HG03457 (cell line): ENCODE measurements around the gene OTULINL.

Experiments used
- ATAC-seq: cut with Tn5 transposase; IDR thresholded peaks from one replicate; pipeline ENCODE4 v1.9.1; 2021; ENCODE audit warnings: moderate number of reproducible peaks; ENCODE audit not compliant: unreplicated experiment

The OTULINL gene

DNA sequence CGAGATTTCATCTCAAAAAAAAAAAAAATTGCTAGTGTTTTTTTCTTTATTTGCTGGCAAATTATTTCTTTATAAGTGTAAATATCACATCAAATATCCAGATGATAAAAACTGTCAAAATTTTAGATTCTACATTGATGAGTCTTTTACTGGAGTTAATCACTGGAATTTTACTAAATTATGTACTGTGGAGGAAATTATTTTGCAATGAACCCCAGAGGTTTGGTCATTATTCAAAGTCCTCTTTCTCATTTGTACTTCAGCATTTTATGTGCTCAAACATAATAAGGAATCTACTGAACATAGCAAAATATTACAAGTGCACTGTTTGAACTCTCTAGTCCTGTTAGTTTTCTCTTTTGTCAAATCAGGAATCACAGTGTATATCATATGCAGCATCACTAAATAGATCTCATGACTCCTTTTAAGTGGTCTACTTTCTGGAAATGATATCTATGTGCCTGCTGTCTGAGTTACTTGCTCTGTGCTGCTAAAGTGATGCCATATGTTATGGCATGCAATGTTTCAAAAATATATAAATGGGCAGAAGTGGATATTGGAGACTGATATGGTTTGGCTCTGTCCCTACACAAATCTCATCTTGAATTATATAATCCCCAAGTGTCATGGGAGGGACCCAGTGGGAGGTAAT lies 18.0 kb downstream of the OTULINL start:
- ATAC-seq = no peak

DNA sequence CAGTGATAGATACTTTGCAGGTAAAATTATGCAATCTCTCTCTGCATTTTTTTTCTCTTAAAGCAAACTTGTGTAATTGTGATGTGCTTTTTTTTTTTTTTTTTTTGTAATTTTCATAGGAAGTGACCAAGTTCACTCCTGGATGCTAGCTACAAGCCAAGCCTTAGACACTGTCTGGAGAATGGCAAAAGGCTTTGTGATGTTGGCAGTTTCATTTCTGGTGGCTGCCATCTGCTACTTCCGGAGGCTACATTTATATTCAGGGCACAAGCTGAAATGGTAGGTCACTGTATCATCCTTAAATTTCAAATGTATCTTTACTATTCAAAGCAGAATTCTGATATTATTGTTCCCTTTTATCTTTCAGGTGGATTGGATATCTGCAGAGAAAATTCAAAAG lies 19.3 kb downstream of the OTULINL start:
- ATAC-seq = no peak

DNA sequence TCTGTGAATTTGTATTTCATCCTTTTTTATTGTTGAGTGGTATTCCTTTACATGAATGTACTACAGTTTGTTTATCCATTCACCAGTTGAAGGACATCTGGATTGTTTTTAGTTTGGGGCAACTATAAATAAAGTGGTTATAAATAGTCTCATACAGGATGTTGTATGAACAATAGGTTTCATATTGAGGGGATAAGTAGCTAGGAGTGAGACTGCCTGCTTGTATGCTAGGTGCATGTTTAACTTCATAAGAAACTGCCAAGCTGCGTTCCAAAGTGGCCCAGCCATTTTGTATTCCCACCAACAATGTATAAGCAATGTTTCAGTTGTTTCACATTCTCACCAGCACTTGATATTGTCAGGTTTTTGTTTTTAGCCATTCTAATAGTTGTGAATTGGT lies 21.5 kb downstream of the OTULINL start:
- no peak for ATAC-seq

DNA sequence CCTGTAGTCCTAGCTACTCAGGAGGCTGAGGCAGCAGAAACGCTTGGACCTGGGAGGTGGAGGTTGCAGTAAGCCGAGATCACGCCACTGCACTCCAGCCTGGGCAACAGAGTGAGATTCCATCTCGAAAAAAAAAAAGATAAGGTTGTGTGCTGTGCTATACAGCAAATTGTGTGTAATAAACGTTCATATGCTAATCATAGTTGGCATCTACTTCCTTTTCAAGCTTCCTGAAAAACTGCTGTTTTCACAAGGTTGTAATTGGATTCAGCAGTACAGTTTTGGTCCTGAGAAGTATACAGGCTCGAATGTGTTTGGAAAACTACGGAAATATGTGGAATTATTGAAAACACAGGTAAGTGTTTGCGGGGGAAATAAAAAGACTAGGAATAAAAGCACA lies 25.5 kb downstream of the OTULINL start:
- ATAC-seq = no peak

DNA sequence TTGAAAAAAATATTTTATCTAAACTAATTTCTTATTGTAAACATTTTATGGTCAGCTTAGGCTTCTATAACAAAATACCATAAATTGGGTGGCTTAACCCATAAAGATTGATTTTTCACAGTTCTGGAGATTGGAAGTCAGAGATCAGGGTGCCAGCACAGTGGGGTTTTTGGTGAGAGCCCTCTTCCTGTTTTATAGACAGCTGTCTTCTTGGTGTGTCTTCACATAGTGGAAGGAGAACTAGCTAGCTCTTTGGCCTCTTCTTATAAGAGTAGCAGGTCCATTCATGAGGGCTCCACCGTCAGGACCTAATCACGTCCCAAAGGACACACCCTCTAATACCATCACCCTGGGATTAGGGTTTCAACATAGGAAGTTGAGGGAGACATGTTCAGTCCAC lies 26.6 kb downstream of the OTULINL start:
- ATAC-seq = no peak

DNA sequence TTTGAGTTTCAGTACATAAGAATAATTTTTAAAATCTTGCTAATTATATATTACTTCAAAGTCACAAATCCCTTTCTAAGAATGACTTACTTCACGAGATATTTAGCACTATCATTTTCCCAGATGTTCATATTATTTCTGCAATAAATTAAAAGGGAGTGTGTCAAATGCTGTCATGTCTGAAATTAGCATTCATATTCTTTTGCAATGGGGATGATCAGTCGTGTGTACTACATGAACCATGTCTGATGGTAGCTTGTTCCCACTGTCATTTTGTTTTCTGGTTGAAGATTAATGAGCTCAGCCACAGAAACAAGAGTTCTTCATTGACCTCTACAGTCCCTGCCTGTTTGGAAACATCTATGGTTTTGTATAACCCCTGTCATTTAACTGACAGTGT lies 30.1 kb downstream of the OTULINL start:
- no peak for ATAC-seq

DNA sequence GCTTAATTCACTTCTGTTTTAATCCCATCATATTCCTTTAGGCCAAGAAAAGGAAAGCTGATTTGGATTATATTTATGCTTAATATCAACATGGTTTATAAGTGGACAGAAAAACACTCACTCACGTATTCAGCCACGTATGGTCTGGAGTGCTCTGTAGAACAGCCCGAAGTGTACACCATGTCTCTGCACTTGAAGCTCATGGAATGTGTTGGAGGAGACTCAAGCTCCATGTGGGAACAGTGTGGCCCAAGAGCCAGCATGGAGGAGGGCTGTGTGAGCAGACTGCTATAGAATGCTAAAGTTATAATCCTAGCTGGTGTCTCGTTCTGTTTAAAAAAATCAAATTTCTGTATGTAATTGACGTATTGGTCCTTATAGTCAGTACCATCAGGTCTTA lies 32.9 kb downstream of the OTULINL start:
- ATAC-seq = no peak

DNA sequence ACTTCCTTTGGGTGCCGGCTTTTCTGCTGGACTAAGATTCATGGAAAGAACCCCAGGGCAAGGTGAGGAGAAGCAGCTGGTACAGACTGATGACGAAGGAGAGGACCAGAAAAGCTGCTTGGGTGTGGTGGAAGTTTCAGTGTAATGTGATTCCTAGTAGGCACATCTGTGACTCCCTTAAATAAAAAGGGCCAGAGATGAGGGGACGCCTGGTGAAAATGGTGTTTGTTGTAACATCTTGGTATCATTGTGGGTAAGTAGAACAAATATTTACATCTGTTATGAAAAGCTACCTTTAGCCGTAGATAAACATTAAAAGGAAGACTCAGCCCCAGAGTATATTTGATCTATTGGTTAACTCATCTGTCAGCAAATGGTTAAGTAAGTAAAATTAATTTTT lies 33.8 kb downstream of the OTULINL start:
- ATAC-seq = no peak

DNA sequence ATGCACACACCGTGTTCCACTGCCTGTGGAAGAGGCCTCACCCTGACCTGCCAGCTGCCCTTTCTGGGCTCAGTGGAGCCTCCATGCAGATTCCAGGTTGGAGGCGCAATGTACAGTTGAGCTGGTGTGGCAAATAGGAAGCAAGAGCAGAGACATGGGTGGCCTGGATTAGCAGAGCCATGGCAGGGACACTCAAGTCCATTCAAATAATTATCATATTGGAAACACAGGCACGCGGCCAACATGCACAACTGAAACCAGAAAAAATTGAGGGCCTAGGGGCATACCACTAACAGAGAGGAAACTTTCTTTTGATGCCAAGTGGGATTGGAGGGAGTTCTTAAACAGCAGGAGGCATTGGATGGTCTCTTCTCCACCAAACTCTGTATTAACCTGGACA lies 35.8 kb downstream of the OTULINL start:
- ATAC-seq = no peak

DNA sequence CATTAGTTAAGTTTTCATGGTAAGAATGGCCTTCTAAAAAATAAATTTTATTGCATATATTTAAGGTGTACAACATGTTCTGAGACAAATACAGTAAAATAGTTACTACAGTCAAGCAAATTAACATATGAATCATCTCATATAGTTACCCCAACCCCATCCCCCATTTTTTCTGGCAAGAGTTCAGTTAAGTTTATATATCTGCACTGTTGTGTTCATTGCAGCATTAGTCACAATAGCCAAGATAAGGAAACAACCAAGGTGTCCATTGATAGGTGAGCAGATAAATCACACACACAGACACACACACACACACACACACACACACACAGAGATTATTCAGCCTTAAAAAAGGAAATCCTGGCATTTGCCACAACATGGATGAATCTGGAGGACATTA lies 45.7 kb downstream of the OTULINL start:
- ATAC-seq = no peak

DNA sequence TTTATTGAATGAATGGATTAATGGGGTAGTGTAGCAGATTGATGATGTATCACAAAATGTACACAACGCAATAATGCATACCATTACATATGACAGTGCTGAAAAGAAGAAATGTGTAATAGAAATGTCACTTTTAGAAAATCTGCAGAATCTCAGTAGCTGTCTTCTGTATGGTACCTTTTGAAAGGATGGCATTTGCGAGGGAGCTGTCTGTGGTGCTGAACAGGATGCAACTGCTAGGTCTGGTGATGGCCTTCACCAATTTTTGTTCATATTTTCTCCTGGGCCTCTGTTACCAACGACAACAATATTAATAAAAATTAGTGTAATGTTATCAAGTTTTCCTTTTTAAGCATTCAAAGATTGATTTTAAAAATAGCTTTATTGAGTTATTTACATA lies 46.8 kb downstream of the OTULINL start:
- ATAC-seq = no peak

DNA sequence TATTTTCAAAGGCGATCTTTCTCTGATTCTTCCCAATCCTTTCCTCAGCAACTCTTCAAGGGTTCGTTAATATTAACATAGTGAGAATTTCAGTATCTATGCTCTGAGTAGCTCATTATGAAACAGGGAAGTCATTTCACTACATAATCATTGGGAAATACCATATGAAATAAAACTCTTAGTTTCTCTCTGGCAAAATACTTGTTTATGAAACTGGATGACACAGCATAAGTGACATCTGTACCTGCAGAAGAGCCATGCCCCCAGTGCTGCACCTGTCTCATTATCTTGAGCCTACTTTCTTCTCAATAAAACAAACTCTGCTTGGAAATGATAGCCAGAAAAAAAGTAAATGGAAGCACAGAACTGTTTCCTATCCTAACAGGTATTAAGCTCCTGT lies 49.1 kb downstream of the OTULINL start:
- no peak for ATAC-seq

DNA sequence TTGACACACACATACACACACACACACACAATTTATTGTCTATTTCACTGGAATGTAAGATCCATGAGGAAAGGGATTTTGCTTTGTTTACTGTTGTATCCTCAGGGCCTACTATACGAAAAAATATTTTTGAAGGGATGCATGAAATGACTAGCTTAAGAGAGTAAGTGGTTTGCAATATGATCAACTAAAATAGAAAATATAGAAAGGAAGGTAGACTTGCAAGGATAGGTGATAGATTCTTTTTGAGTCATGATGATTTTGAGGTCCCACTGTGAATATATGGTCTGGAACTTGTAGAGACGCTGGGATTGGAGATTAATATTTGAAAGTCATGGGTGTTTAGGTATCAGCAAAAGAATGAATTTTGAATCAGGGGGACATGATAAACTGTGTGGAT lies 54.1 kb downstream of the OTULINL start:
- ATAC-seq = no peak

DNA sequence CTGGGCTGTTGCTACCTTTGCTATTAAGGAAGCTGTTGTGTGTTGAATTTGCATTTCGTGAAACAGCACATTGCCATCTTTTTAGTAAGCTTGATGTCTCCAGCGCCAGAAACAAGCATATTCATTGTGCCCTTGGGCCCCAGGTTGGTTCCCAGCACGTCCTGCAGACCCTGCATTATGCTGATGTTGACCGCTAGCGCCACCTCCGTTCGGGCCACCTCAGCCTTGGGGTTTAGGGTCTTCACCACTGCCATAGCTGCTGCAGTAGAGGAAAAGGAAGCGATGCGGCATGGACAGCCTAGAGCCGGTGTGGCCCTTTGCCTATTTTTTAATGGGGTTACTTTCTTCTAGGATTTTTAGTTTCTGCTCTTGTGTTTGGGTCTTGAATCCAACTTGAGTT lies 59.2 kb downstream of the OTULINL start:
- ATAC-seq = no peak

DNA sequence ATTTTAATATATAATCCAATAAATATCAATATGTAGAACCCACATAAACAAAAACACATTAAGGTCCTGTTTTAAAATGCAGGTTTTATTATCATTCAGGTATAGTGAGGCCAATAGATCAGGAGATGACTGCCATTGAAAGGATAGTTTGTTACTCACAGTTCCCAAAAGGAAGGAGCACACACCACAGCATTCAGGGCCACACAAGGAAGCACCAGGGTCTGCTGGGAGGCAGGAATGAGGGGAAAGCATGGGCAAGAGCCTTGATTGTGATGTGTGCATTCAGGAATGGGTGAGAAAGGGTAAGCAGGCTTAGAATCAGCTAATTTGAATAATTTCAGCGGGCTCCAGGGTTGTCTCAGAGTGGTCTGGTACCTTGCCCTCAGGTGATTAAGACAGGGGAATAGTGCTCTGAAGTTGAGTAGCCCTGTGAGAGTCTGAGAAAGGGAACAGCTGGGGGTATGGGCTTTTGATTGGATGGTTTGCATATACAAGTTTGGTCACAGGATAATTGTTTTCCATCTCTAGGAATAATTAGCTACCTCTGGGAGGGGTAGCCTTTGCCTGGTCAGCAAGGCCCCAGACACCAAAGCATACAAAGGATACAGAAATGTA lies 63.1 kb downstream of the OTULINL start:
- no peak for ATAC-seq

DNA sequence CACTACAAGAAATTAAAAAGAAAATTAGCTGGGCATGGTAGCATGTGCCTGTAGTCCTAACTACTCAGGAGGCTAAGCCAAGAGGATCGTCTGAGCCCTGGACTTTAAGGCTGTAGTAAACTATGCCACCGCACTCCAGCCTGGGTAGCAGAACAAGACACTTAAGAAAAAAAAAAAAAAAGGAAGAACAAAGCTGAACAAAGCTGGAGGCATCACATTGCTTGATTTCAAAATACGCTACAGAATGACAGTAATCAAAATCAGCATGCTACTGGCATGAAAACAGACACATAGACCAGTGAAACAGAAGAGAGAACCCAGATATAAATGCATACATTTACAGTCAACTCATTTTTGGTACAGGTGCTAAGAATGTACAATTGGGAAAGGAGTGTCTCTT lies 68.5 kb downstream of the OTULINL start:
- no peak for ATAC-seq

DNA sequence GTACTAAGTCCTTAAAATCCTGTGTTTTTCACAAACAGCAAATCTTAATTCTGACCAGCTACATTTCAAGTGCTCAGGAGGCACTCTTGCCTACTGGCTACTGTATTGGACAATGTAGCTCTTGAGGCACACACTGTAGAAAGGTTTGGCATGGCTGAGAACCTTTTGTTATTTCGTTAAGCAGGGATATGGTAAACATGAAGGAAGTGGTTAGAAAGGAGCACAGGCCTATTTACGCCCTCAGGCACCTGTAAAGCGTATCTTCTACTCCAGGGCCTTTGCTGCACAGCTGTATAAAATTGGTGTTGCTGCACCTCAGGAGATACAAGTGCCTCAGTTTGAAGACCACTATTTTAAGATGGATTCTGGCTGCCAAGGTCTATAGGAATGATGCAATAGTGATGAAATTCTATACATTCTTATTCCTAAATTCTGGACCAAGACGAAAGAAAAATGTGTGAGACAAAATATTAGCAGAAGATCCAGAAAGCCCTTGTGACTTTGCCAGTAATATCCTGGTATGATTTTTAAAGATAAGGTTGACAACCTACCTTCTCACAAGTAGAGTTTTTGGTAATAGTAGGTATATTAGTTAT lies 73.7 kb downstream of the OTULINL start:
- no peak for ATAC-seq

DNA sequence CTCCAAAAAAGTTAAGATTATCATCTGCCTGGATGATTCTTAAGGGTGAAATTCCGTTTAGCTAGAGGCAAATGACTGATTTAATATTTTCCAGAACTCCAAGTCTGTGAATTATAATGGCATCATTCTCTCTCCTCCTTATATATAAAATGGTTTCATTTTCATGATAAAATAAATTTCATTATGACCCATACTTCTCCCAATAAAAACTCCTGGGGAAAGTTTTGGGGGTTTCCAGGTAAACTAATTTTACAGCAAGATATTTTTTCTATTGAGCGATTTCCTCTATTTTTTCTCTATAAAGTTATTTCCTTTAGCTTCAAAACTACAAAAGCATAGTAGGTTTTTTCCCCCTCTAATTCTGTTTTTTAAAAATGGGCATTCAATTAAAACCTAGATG lies 75.3 kb downstream of the OTULINL start:
- ATAC-seq = no peak

DNA sequence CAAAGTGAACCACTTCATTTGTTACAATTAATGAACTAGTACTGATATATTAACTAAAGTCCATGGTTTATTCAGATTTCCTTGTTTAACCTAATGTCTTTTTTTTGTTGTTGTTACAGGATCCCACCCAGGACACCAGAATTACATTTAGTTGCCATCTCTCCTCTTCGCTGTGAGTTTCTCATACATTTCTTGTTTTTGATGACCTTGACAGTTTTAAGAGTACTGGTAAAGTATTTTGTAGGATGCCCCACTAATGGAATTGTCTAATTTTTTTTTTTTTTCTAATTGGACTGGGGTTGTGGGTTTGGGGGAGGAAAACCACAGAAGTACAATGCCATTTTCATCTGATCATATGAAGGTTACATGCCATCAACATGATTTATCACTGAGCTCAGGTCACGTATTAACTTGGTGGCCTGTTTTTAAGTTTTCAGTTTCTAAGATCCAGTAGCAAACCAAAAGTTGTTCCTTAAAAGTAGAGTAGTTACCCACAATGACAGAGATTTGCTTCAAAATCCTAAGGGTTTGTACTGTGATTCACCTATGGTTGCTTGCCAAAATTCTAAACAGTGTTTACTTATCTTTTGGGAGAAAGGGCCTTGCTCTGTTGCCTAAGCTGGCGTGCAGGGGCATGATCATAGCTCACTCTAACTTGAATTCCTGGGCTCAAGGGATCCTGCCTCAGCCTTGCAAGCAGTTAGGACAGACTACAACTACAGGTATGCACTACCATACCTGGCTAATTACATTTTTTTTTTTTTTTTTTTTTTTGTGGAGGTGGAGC lies 78.4 kb downstream of the OTULINL start:
- no peak for ATAC-seq

DNA sequence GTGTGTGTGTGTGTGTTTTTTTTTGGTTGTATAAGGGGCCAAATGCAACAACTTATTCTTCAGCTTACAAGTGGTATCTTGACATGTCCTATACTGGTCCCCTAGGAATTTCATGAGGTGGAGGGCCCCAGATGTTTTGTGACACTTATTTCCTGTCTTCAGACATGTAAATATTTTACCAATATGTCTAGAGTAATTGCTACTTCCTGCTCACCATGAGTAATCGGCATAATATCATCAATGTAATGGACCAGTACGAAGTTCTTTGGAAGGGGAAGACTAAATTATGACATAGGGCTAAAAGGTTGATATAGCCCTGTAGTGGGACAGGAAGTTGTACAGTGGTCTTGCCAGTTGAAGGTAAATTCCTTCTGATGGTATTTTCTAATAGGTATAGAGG lies 79.2 kb downstream of the OTULINL start:
- no peak for ATAC-seq
